ENCODE measurements around the gene PPP1R10. TPM values are rescaled to one million over a fixed set of nuclear protein-coding genes. Genes with fewer than 3 reads are reported as not detected.

PPP1R10 gene
- total RNA-seq, 2 donors from 2014 or later, result 138 to 154 TPM

GRCh38 chr6:30645989-30646388 lies 28.9 kb upstream of the PPP1R10 start:
- Mint-ChIP-seq H3K36me3 (ENCODE audit: insufficient read depth in 2 of 2) (peaks cover 0 to 2% of the 10 kb centered on the region in 2 donors), H3K27me3 (ENCODE audit: low read depth) (no peaks in the 10 kb centered on the region), H3K4me3 (peak overlapping the region; percentile 82 to 93), H3K9me3 (no peaks in the 10 kb centered on the region), H3K27ac (peak overlapping the region; percentile 95), H3K4me1 (ENCODE audit: low read depth) (peaks cover 24% of the 10 kb centered on the region)
- DNase-seq (no peak), ATAC-seq (replicated peaks in 1 of 2) (no peak)

GRCh38 chr6:30644769-30645168 lies 27.7 kb upstream of the PPP1R10 start:
- Mint-ChIP-seq H3K27ac (peak overlapping the region; percentile 16), H3K9me3 (no peaks in the 10 kb centered on the region), H3K4me3 (no peak overlapping the region), H3K36me3 (ENCODE audit: insufficient read depth in 2 of 2) (no peaks in the 10 kb centered on the region), H3K4me1 (ENCODE audit: low read depth) (peaks cover 28% of the 10 kb centered on the region), H3K27me3 (ENCODE audit: low read depth) (no peaks in the 10 kb centered on the region)
- ATAC-seq (replicated peaks in 1 of 2) (no peak), DNase-seq (no peak)

- no peak overlapping the region for H3K4me3 Mint-ChIP-seq
- no peaks in the 10 kb centered on the region for H3K36me3 Mint-ChIP-seq (ENCODE audit: insufficient read depth in 2 of 2)
- ATAC-seq (replicated peaks in 1 of 2), result no peak
- no peak for DNase-seq
- H3K27ac Mint-ChIP-seq, result no peak overlapping the region
- H3K9me3 Mint-ChIP-seq, result no peaks in the 10 kb centered on the region
- no peaks in the 10 kb centered on the region for H3K27me3 Mint-ChIP-seq (ENCODE audit: low read depth)
- H3K4me1 Mint-ChIP-seq (ENCODE audit: low read depth), result peaks cover 22% of the 10 kb centered on the region
These were observed 26.6 kb upstream of the PPP1R10 start for GRCh38 chr6:30643656-30644055.

- DNase-seq (no peak), ATAC-seq (replicated peaks in 1 of 2) (peak; percentile 7 to 29)
- Mint-ChIP-seq H3K4me1 (ENCODE audit: low read depth) (peaks cover 14% of the 10 kb centered on the region), H3K27me3 (ENCODE audit: low read depth) (no peaks in the 10 kb centered on the region), H3K4me3 (no peak overlapping the region), H3K27ac (peak overlapping the region; percentile 29), H3K9me3 (no peaks in the 10 kb centered on the region), H3K36me3 (ENCODE audit: insufficient read depth in 2 of 2) (no peaks in the 10 kb centered on the region)
These were observed 24.0 kb upstream of the PPP1R10 start for GRCh38 chr6:30641048-30641447.

- ATAC-seq (replicated peaks in 1 of 2), result peak in 1 of 2 donors; percentile 44
- H3K4me1 Mint-ChIP-seq (ENCODE audit: low read depth), result peaks cover 10% of the 10 kb centered on the region
These were observed 23.4 kb upstream of the PPP1R10 start for GRCh38 chr6:30640481-30640880.

GRCh38 chr6:30635834-30636233 lies 18.8 kb upstream of the PPP1R10 start:
- H3K36me3 Mint-ChIP-seq (ENCODE audit: insufficient read depth in 2 of 2), result peaks cover 5 to 6% of the 10 kb centered on the region in 2 donors
- DNase-seq (no peak), ATAC-seq (replicated peaks in 1 of 2) (no peak)
- H3K27ac Mint-ChIP-seq, result no peak overlapping the region
- no peak overlapping the region for H3K4me3 Mint-ChIP-seq
- no peaks in the 10 kb centered on the region for H3K9me3 Mint-ChIP-seq
- peaks cover 11% of the 10 kb centered on the region for H3K4me1 Mint-ChIP-seq (ENCODE audit: low read depth)
- H3K27me3 Mint-ChIP-seq (ENCODE audit: low read depth), result no peaks in the 10 kb centered on the region

More at GRCh38 chr6:30640481-30640880, 23.4 kb upstream of the PPP1R10 start:
- H3K27me3 Mint-ChIP-seq (ENCODE audit: low read depth), result no peaks in the 10 kb centered on the region
- no peak overlapping the region for H3K4me3 Mint-ChIP-seq
- H3K36me3 Mint-ChIP-seq (ENCODE audit: insufficient read depth in 2 of 2), result no peaks in the 10 kb centered on the region
- DNase-seq, result no peak
- H3K27ac Mint-ChIP-seq, result no peak overlapping the region
- no peaks in the 10 kb centered on the region for H3K9me3 Mint-ChIP-seq

GRCh38 chr6:30626484-30627366 lies 9.7 kb upstream of the PPP1R10 start, which contains the start of gene ATAT1:
ATAT1 (plus strand) TSS chr6:30626874.
- Mint-ChIP-seq H3K9me3 (no peaks in the 10 kb centered on the region), H3K27me3 (ENCODE audit: low read depth) (no peaks in the 10 kb centered on the region), H3K4me1 (ENCODE audit: low read depth) (peaks cover 26% of the 10 kb centered on the region), H3K4me3 (peak within 1 kb of the TSS; percentile 91 to 96), H3K27ac (peak within 1 kb of the TSS; percentile 94), H3K36me3 (ENCODE audit: insufficient read depth in 2 of 2) (peaks cover 10 to 37% of the 10 kb centered on the region in 2 donors)
- peak; percentile 99 for ATAC-seq (replicated peaks in 1 of 2)
- DNase-seq, result peak; percentile 89

- Mint-ChIP-seq H3K4me3 (peak overlapping the region; percentile 91 to 96), H3K27me3 (ENCODE audit: low read depth) (no peaks in the 10 kb centered on the region), H3K27ac (peak overlapping the region; percentile 94), H3K36me3 (ENCODE audit: insufficient read depth in 2 of 2) (peaks cover 9 to 40% of the 10 kb centered on the region in 2 donors), H3K4me1 (ENCODE audit: low read depth) (peaks cover 37% of the 10 kb centered on the region), H3K9me3 (no peaks in the 10 kb centered on the region)
- no peak for ATAC-seq (replicated peaks in 1 of 2)
- no peak for DNase-seq
These were observed 8.5 kb upstream of the PPP1R10 start for GRCh38 chr6:30625511-30625910.

- peaks cover 43% of the 10 kb centered on the region for H3K4me1 Mint-ChIP-seq (ENCODE audit: low read depth)
- peak overlapping the region; percentile 97 to 98 for H3K4me3 Mint-ChIP-seq
- H3K27me3 Mint-ChIP-seq (ENCODE audit: low read depth), result no peaks in the 10 kb centered on the region
- DNase-seq, result no peak
- H3K27ac Mint-ChIP-seq, result peak overlapping the region; percentile 100
- H3K36me3 Mint-ChIP-seq (ENCODE audit: insufficient read depth in 2 of 2), result peaks cover 31 to 54% of the 10 kb centered on the region in 2 donors
- ATAC-seq (replicated peaks in 1 of 2), result no peak
- no peaks in the 10 kb centered on the region for H3K9me3 Mint-ChIP-seq
These were observed 2.5 kb upstream of the PPP1R10 start for GRCh38 chr6:30619561-30619960.

- peaks cover 55% of the 10 kb centered on the region for H3K4me1 Mint-ChIP-seq (ENCODE audit: low read depth)
- H3K4me3 Mint-ChIP-seq, result peak overlapping the region; percentile 97 to 98
These were observed 1.3 kb upstream of the PPP1R10 start for GRCh38 chr6:30618270-30618797.

GRCh38 chr6:30617565-30618269 lies 674 bp upstream of the PPP1R10 start, which contains the start of gene MRPS18B:
MRPS18B (plus strand) TSS chr6:30617840; CDS start chr6:30617866, 26 bp downstream.
- Mint-ChIP-seq H3K27ac (peak within 1 kb of the TSS; percentile 100), H3K4me1 (ENCODE audit: low read depth) (peaks cover 62% of the 10 kb centered on the region), H3K4me3 (peak within 1 kb of the TSS; percentile 97 to 98), H3K27me3 (ENCODE audit: low read depth) (no peaks in the 10 kb centered on the region), H3K9me3 (no peaks in the 10 kb centered on the region), H3K36me3 (ENCODE audit: insufficient read depth in 2 of 2) (peaks cover 33 to 63% of the 10 kb centered on the region in 2 donors)
- peak; percentile 96 to 99 for DNase-seq
- ATAC-seq (replicated peaks in 1 of 2), result peak; percentile 77 to 78

More at GRCh38 chr6:30618270-30618797, 1.3 kb upstream of the PPP1R10 start:
- Mint-ChIP-seq H3K36me3 (ENCODE audit: insufficient read depth in 2 of 2) (peaks cover 32 to 62% of the 10 kb centered on the region in 2 donors), H3K27ac (peak overlapping the region; percentile 100), H3K27me3 (ENCODE audit: low read depth) (no peaks in the 10 kb centered on the region), H3K9me3 (no peaks in the 10 kb centered on the region)
- ATAC-seq (replicated peaks in 1 of 2) (no peak), DNase-seq (no peak)

- Mint-ChIP-seq H3K27me3 (ENCODE audit: low read depth) (no peaks in the 10 kb centered on the region), H3K36me3 (ENCODE audit: insufficient read depth in 2 of 2) (peaks cover 30 to 63% of the 10 kb centered on the region in 2 donors), H3K9me3 (no peaks in the 10 kb centered on the region), H3K4me1 (ENCODE audit: low read depth) (peaks cover 72% of the 10 kb centered on the region), H3K4me3 (peak overlapping the region; percentile 97 to 98), H3K27ac (peak overlapping the region; percentile 100)
- DNase-seq, result peak; percentile 15 to 48
- ATAC-seq (replicated peaks in 1 of 2), result no peak
These were observed 859 bp downstream of the PPP1R10 start for GRCh38 chr6:30615958-30616810.
